ENCODE measurements around the gene IFT122.
"Not testable (repeated sequence)": the region's sequence is repeated elsewhere in the genome, so short reads cannot be mapped to it uniquely, and the experiment has no call there.

Gene IFT122

DNA sequence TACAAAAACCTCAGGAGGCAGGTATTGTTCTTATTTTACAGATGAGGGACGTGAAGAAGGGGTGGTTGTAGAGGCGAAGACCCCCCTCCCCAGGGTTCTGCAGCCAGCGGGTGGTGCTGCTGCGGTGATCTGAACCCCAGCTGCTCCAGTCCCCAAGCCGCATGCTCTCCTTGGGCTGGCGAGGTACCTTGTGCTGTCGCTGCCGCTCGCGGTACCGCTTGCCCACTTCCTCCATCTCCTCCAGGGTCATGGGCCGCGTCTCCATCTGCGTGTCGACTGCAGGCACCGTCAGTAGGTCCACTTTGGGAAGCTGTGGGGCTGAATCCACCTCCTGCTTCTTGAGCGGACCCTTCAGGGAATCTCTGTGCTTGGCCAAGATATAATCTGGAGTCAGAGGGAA, 29.1 kb upstream of the IFT122 start:
- H3K4me3 ChIP-seq (ENCODE audit: low read length): no peak overlapping the region
- TF ChIP-seq, protein P1, sequence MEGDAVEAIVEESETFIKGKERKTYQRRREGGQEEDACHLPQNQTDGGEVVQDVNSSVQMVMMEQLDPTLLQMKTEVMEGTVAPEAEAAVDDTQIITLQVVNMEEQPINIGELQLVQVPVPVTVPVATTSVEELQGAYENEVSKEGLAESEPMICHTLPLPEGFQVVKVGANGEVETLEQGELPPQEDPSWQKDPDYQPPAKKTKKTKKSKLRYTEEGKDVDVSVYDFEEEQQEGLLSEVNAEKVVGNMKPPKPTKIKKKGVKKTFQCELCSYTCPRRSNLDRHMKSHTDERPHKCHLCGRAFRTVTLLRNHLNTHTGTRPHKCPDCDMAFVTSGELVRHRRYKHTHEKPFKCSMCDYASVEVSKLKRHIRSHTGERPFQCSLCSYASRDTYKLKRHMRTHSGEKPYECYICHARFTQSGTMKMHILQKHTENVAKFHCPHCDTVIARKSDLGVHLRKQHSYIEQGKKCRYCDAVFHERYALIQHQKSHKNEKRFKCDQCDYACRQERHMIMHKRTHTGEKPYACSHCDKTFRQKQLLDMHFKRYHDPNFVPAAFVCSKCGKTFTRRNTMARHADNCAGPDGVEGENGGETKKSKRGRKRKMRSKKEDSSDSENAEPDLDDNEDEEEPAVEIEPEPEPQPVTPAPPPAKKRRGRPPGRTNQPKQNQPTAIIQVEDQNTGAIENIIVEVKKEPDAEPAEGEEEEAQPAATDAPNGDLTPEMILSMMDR (IDR thresholded peaks at IDR 0.05; ENCODE audit: insufficient read depth, low read depth, low read length, missing control alignments): no peak
- DNase-seq (ENCODE audit: low read depth): no peak

- TF ChIP-seq, protein P1 (IDR thresholded peaks at IDR 0.05; ENCODE audit: insufficient read depth, low read depth, low read length, missing control alignments): no peak
- no peak for DNase-seq (ENCODE audit: low read depth)
- H3K4me3 ChIP-seq (ENCODE audit: low read length): no peak overlapping the region
Observed at GRCh38 chr3:129412542-129413198, 27.4 kb upstream of the IFT122 start.

DNA sequence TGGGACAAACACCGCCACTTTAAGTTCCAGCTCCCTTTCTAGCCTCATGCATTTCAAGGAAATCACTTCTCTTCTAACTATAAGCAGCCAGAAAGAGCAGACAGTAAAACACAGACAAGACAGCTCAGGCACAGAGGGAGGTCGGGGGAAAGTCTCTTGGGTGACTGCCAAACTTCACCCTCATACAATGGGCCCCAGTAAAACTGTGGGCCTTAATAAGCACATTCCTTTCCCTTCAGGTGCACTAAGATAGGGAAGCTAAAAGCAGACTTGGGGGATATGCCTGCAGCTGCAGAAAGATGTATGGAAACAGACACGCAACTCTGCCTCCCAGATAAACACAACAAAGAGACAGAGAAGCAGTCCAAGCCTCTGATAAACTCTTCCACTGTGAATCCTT, 26.8 kb upstream of the IFT122 start:
- not testable (repeated sequence) for DNase-seq (ENCODE audit: low read depth); H3K4me3 ChIP-seq (ENCODE audit: low read length)

- peak; percentile 43 for DNase-seq (ENCODE audit: low read depth)
- TF ChIP-seq, protein P1 (IDR thresholded peaks at IDR 0.05; ENCODE audit: insufficient read depth, low read depth, low read length, missing control alignments): no peak
- no peak overlapping the region for H3K4me3 ChIP-seq (ENCODE audit: low read length)
Observed at GRCh38 chr3:129413687-129414506, 26.1 kb upstream of the IFT122 start.

DNA sequence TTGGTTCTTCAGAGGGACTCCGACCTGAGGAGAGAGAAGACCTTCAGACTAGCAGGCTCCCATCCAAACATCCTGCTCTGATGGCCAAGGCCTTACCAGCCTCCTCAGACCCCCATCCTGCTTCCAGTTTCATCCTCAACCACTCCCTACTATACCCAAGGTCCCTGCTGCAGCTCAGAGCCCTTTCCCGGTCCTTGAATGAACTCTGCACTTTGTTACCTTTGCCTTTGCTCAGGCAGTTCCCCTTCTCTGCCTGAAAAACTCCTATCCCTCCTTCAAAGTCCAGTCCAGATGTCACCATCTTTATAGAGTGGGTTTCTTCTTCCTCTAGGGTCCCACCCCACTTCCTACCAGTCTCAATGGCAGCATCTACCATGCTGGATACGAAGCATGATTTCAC, 24.6 kb upstream of the IFT122 start:
- TF ChIP-seq, protein P1 (IDR thresholded peaks at IDR 0.05; ENCODE audit: insufficient read depth, low read depth, low read length, missing control alignments): no peak
- DNase-seq (ENCODE audit: low read depth): no peak
- H3K4me3 ChIP-seq (ENCODE audit: low read length): no peak overlapping the region

DNA sequence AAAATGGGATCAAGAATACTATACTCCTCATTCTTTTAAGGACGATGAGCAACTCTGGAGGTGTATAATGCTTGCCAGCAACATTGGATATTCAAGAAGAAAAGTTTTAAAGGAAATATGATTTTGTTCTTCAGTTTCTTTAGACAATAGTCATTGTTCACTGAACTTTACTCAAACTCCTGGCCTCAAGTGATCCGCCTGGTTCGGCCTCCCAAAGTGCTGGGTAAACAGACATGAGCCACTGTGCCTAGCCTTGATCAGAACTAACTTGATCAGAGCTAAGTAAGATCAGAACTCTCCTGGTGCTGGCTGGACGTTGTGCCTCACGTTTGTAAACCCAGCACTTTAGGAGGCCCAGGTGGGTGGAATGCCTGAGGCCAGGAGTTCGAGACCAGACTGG, 24.2 kb upstream of the IFT122 start:
- no peak overlapping the region for H3K4me3 ChIP-seq (ENCODE audit: low read length)
- DNase-seq (ENCODE audit: low read depth): no peak
- TF ChIP-seq, protein P1 (IDR thresholded peaks at IDR 0.05; ENCODE audit: insufficient read depth, low read depth, low read length, missing control alignments): no peak

DNA sequence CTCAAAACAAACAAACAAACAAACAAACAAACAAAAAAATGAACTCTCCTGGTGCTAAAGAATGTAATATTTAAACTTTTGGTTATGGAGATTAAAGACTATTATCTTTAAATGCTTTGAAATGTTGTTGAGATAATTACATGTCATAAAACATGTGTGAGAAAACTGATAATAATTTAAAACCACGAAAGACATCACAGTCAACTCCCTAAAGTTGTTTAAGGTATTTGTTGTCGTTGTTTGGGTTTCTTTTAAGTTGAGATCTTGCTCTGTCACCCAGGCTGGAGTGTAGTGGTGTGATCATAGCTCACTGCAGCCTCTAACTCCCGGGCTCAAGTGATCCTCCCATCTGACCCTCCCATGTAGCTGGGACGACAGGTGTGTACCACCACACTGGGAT, 23.6 kb upstream of the IFT122 start:
- DNase-seq (ENCODE audit: low read depth): no peak
- no peak overlapping the region for H3K4me3 ChIP-seq (ENCODE audit: low read length)
- TF ChIP-seq, protein P1 (IDR thresholded peaks at IDR 0.05; ENCODE audit: insufficient read depth, low read depth, low read length, missing control alignments): no peak

All from epithelial cell of esophagus (primary cell).